GM12892 (cell line): ENCODE results near the gene ATF6.

ENCODE experiments used
- POLR2A ChIP-seq: IDR thresholded peaks from 2 replicates; pipeline ENCODE4 v1.6.1; 2011; ENCODE audit warnings: low read depth, low read length, control low read depth
- POLR2AphosphoS5 ChIP-seq: IDR thresholded peaks from 2 replicates; pipeline ENCODE4 v1.6.1; 2011; ENCODE audit warnings: low read depth, low read length, control low read depth

DNA sequence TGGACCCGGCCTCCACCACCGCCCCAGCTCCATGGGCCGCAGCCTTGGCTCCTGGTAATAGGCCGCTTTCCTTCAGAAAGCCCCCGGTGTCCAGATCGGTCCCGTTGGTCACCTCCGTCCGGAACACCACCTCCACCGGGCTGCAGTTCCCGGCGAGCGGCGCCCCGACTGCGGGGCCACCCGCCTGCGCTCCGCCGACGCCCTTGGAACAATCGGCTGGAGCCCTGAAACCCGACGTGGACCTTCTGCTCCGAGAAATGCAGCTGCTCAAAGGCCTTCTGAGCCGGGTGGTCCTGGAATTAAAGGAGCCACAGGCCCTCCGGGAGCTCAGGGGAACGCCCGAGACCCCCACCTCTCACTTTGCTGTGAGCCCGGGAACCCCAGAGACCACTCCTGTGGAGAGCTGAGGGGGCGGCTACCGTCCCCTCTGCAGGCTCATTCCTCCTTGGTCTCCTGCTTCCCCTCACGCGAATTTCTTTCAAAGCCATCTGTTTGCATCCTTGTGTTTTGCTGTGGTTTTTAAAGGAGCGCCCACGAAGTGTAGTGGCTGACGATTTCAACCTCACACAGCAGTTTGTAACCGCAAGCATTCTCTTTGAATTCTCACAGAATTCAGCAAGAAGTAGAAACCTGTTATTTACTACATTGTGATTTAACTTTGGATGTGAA, 38.7 kb upstream of the ATF6 start:
- TF ChIP-seq POLR2AphosphoS5 (no peak), POLR2A (0 out of 2 replicates have a peak, but pooled peaks have one; percentile 19)
